GM19395 (cell line): ENCODE measurements around the gene HYAL1.
"Not testable (repeated sequence)": the region's sequence is repeated elsewhere in the genome, so short reads cannot be mapped to it uniquely, and the experiment has no call there.

Experiments used
- ATAC-seq: cut with Tn5 transposase; IDR thresholded peaks from one replicate; pipeline ENCODE4 v1.9.1; 2021; ENCODE audit warnings: mild to moderate bottlenecking, moderate library complexity; ENCODE audit not compliant: unreplicated experiment

The HYAL1 gene

GRCh38 chr3:50295553-50296431, 7.6 kb downstream of the HYAL1 start:
- no peak for ATAC-seq

GRCh38 chr3:50294492-50295403, 8.6 kb downstream of the HYAL1 start:
- no peak for ATAC-seq

- ATAC-seq = no peak
These were observed 9.3 kb downstream of the HYAL1 start for GRCh38 chr3:50294089-50294488.

- no peak for ATAC-seq
These were observed 10.1 kb downstream of the HYAL1 start for GRCh38 chr3:50293079-50293801.

- peak; percentile 93 for ATAC-seq
These were observed 11.0 kb downstream of the HYAL1 start, which contains the start of gene IFRD2 for GRCh38 chr3:50292159-50293078. Gene IFRD2, minus strand, starts transcription at chr3:50292429. Its CDS starts 155 bp downstream, at chr3:50292274.

- no peak for ATAC-seq
These were observed 13.2 kb downstream of the HYAL1 start for GRCh38 chr3:50290161-50290641.

GRCh38 chr3:50289130-50289529, 14.2 kb downstream of the HYAL1 start:
- ATAC-seq = no peak

- ATAC-seq = no peak
These were observed 14.9 kb downstream of the HYAL1 start for GRCh38 chr3:50288387-50289007.

GRCh38 chr3:50287262-50287661, 16.1 kb downstream of the HYAL1 start:
- ATAC-seq = no peak

- ATAC-seq = no peak
These were observed 16.8 kb downstream of the HYAL1 start for GRCh38 chr3:50286322-50287227.

- not testable (repeated sequence) for ATAC-seq
These were observed 19.3 kb downstream of the HYAL1 start for GRCh38 chr3:50284121-50284520.

- no peak for ATAC-seq
These were observed 23.9 kb downstream of the HYAL1 start for GRCh38 chr3:50279255-50280016.

- ATAC-seq = no peak
These were observed 24.5 kb downstream of the HYAL1 start, which contains the start of gene LSMEM2 for GRCh38 chr3:50278880-50279224. Gene LSMEM2, plus strand, starts transcription at chr3:50279087. Its CDS starts 27 bp downstream, at chr3:50279114.

- no peak for ATAC-seq
These were observed 25.1 kb downstream of the HYAL1 start for GRCh38 chr3:50278123-50278879.

GRCh38 chr3:50276762-50277101, 26.6 kb downstream of the HYAL1 start:
- ATAC-seq = no peak

- ATAC-seq = no peak
These were observed 27.2 kb downstream of the HYAL1 start for GRCh38 chr3:50275996-50276761.
